Heart left ventricle (tissue), 16 donors: Measurements from ENCODE around the gene SH3YL1. TPM values are rescaled to one million over a fixed set of nuclear protein-coding genes. Genes with fewer than 3 reads are reported as not detected.

Experiments
- ATAC-seq, 4 donors: fragments of 200-7000 bp; cut with Tn5 transposase; one replicate each; pipeline ENCODE4 v1.9.1; 2020 to 2022; ENCODE audit warnings: moderate library complexity in 4 of 4, mild to moderate bottlenecking in 3 of 4, moderate number of reproducible peaks in 1 of 4
- DNase-seq, 5 donors: peaks; one replicate each; pipeline ENCODE4 v3.0.0-alpha.2; 2020
- H3K27ac ChIP-seq, 12 donors: fragments of 200-600 bp; sonication (generic) in 4 of 12; one replicate each; pipeline versions ENCODE4 v1.5.0 to v1.8.0; 2016 to 2022; ENCODE audit warnings: mild to moderate bottlenecking in 2 of 12
- H3K27me3 ChIP-seq, 9 donors: fragments of 200-600 bp; sonication (generic) in 2 of 9; one replicate each; pipeline versions ENCODE4 v1.5.1 to v1.8.0; 2016 to 2022; ENCODE audit warnings: mild to moderate bottlenecking in 3 of 9
- H3K36me3 ChIP-seq, 9 donors: fragments of 200-600 bp; sonication (generic) in 2 of 9; one replicate each; pipeline versions ENCODE4 v1.5.0 to v1.8.0; 2018 to 2022; ENCODE audit warnings: mild to moderate bottlenecking in 2 of 9
- H3K4me1 ChIP-seq, 12 donors: fragments of 200-600 bp; sonication (generic) in 4 of 12; one replicate each; pipeline versions ENCODE4 v1.5.0 to v1.8.0; 2016 to 2022; ENCODE audit warnings: mild to moderate bottlenecking in 3 of 12
- H3K4me3 ChIP-seq, 12 donors: fragments of 200-600 bp; sonication (generic) in 4 of 12; one replicate each; pipeline versions ENCODE4 v1.5.0 to v1.8.0; 2017 to 2022; ENCODE audit warnings: mild to moderate bottlenecking in 9 of 12, moderate library complexity in 4 of 12
- H3K9me3 ChIP-seq, 12 donors: fragments of 200-600 bp; sonication (generic) in 4 of 12; one replicate each; pipeline versions ENCODE4 v1.5.0 to v1.8.0; 2016 to 2022; ENCODE audit warnings: mild to moderate bottlenecking in 1 of 12
- CTCF ChIP-seq, 12 donors: fragments of 200-600 bp; sonication (generic) in 4 of 12; IDR thresholded peaks; one replicate each; pipeline versions ENCODE4 v1.5.0 to v1.8.0; 2018 to 2022; ENCODE audit warnings: antibody characterized with exemption in 12 of 12, mild to moderate bottlenecking in 5 of 12
- POLR2A ChIP-seq, 2 donors: fragments of 450-650 bp; IDR thresholded peaks; one replicate each; pipeline ENCODE4 v1.6.1; 2017; ENCODE audit warnings: antibody characterized with exemption in 2 of 2, mild to moderate bottlenecking in 2 of 2, moderate library complexity in 2 of 2
- WGBS, 4 donors: extraction: QIAGEN DNeasy Blood & Tissue Kit in 2 of 4; methylation state at CpG; one replicate each; pipeline versions ENCODE4 v1.1.5 to v1.1.7; 2013 to 2018; 5-methylcytosine and 5-hydroxymethylcytosine counted together
- intact Hi-C, 10 donors: fragments of 100-400 bp; cut with DNase I; formaldehyde crosslinking; loops; one replicate each; pipeline versions ENCODE4 v1.11.1 to v1.14.2; 2022
- polyA plus RNA-seq, 2 donors: library from polyadenylated mRNA; stranded (reverse); fragments of 200-250 nt; gene quantifications; one replicate each; pipeline ENCODE4 v1.2.3, GENCODE V29; 2013
- total RNA-seq, 9 donors: library from RNA; depleted of rRNA in 2 of 9; stranded (reverse); fragments of >200 nt in 2 of 9; fragmentation: NEBNext Ultra II Directional in 3 of 9; extraction: Animal tissue kit (Norgen Biotek cat#: 25700) in 3 of 9; gene quantifications; one replicate each; pipeline versions ENCODE4 v1.1.0 to v1.2.4, GENCODE V29; 2016 to 2023
- donor health status: ischemic (EF 13 %, LVEDD 7.1; RV severe dilation, severe dysfunction).
- donor health status: healthy with polysubstance abuse.
- donor health status: DM: no; HTN: yes; CAD: no.
- donor health status: DM: no; HTN: no; CAD: no.
- donor health status: ischemic (EF 25% LVEDD 6.9; RV normal size, moderate dysfunction).
- donor health status: ischemic (EF 25% LVEDD 5.7; RV mildly dilated, moderate dysfunction).
- donor health status: healthy.
- donor health status: DM: yes; HTN: yes; CAD: no.
- donor health status: ischemic (EF 35%, LVEDD 5.7; RV mildly dilated, moderate dysfunction).
- donor health status: nonischemic (EF 11% LVEDD 7.7; RV severe dilation, severe dysfunction).
- donor health status: DM: yes; HTN: yes; CAD: no.
- donor health status: PGD.
- donor health status: ischemic (EF 29% LVEDD 5.4; RV normal size, mild dysfunction).
- donor health status: nonischemic (EF 23%, LVEDD 6.1; RV moderate dilation, normal function).

SH3YL1 gene
- total and polyA plus RNA-seq, 11 donors = 4.9 to 16.4 (median 10.5) TPM

GRCh38 chr2:252001-252602, 11.7 kb downstream of the SH3YL1 start:
- no peak overlapping the region for H3K27ac ChIP-seq
- peaks cover 0 to 11% (median 0%) of the 10 kb centered on the region in 12 donors for H3K9me3 ChIP-seq
- ATAC-seq (no peak), DNase-seq (no peak)
- H3K27me3 ChIP-seq = no peaks in the 10 kb centered on the region
- no peaks in the 10 kb centered on the region for H3K4me1 ChIP-seq
- 93 to 97% (median 95%) methylated on average over 6 of the region's 6 CpGs for WGBS, 4 donors
- H3K4me3 ChIP-seq = no peak overlapping the region
- peaks cover 0 to 44% (median 25%) of the 10 kb centered on the region in 9 donors for H3K36me3 ChIP-seq
- intact Hi-C loops = no loop called here
- TF ChIP-seq CTCF (IDR thresholded peaks at IDR 0.05) (no peak), POLR2A (IDR thresholded peaks at IDR 0.05) (no peak)

DNA sequence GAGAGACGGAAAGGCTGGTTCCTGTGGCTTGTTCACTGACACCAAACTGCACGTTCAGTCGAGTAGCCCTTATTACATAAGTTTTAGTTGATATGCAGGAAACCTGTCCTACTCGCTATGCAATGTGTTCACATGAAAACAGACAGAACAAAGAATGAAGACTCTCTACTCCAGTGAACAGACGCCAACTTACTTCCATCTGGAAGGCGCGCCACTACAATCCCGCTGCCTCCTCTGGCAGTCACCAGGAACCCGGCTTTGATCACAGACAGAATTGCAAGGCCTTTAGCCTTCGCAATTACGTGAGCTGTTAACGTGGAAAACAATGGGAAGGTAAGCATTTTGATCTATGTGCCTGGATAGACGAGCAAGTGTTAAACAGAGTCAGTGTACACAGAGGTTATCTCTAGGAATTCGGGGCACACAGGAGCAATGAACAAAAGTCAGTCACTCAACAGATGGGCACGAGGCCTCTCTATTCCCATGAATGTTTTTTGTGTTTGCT, 14.2 kb downstream of the SH3YL1 start:
- Histone ChIP-seq H3K27ac (no peak overlapping the region), H3K9me3 (no peaks in the 10 kb centered on the region), H3K4me3 (no peak overlapping the region), H3K4me1 (no peaks in the 10 kb centered on the region), H3K27me3 (no peaks in the 10 kb centered on the region), H3K36me3 (peaks cover 0 to 58% (median 43%) of the 10 kb centered on the region in 9 donors)
- 92 to 94% (median 93%) methylated on average over 15 of the region's 15 CpGs for WGBS, 4 donors
- no peak for TF ChIP-seq POLR2A (IDR thresholded peaks at IDR 0.05)
- TF ChIP-seq CTCF (IDR thresholded peaks at IDR 0.05) = no peak
- no peak for DNase-seq
- ATAC-seq = no peak
- intact Hi-C loops = loop anchor here in 8 of 10 donors (5.0 to 10.0 kb wide), 6 partner anchors 38 to 1298 kb away; partner anchors contain the start of gene ALKAL2 (in 3 of the 8)

DNA sequence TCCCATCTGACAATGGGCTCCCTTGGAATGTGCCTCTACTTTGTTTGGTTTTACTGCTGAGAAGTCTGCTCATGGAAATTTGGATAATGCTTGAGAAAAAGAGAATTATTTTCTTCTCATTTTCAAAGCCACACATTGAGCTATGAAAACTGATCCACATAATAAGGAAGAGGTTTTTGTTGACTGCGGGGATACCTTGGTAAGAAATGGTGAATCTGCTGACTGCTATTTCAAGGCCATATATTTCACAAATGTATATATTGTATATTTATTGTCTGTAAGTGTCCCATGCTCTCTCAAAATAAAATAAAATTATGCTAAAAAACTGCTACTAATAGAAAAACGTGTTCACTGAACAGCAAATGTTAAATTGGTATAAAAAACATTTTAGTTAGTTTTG, 15.1 kb downstream of the SH3YL1 start:
- TF ChIP-seq CTCF (IDR thresholded peaks at IDR 0.05) (no peak), POLR2A (IDR thresholded peaks at IDR 0.05) (no peak)
- no peaks in the 10 kb centered on the region for H3K9me3 ChIP-seq
- intact Hi-C loops = loop anchor here in 8 of 10 donors (5.0 to 10.0 kb wide), 6 partner anchors 39 to 1299 kb away; partner anchors contain the start of gene ALKAL2 (in 3 of the 8)
- H3K4me3 ChIP-seq = no peak overlapping the region
- H3K27ac ChIP-seq = no peak overlapping the region
- no peak for DNase-seq
- H3K4me1 ChIP-seq = no peaks in the 10 kb centered on the region
- peaks cover 0 to 67% (median 52%) of the 10 kb centered on the region in 9 donors for H3K36me3 ChIP-seq
- no peak for ATAC-seq
- no peaks in the 10 kb centered on the region for H3K27me3 ChIP-seq
- 85 to 92% (median 88%) methylated on average over 2 of the region's 2 CpGs for WGBS, 4 donors

DNA sequence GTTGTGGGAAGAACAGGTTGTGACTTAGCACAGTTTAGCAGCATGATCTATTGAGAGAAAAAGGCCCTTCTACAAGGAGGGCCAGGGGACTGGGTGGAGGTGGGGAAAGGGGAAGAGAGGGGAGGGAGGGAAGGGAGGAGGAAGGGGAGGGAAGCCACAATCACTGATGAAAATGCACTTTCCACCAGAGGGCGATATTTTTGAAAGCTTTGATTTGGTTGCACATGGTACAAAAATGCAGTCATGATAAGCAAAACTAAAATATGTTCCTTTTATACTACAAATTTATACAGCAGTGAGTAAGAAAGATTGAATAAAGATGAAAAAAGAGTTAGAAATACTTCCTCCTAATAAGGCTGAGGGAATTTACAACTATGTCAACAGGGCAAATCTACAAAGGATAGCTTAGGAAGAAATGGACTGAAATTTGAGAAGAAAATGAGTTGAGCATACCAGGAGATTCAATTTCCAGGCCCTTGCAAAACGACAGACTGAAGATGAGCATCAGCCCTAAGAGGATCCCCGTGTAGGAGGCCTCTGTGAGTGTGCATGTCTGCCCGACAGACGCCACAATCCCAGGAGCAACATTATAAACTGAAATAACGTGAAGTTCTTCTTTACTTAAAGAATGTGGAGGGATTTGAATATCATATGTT, 17.2 kb downstream of the SH3YL1 start:
- peak; percentile 25 to 61 (median 46) for TF ChIP-seq CTCF (IDR thresholded peaks at IDR 0.05)
- no peak for TF ChIP-seq POLR2A (IDR thresholded peaks at IDR 0.05)
- no peak for DNase-seq
- ATAC-seq = no peak

More for the DNA sequence above, 17.2 kb downstream of the SH3YL1 start:
- Histone ChIP-seq H3K9me3 (peaks cover 0 to 13% (median 0%) of the 10 kb centered on the region in 12 donors), H3K4me3 (no peak overlapping the region), H3K36me3 (peaks cover 0 to 74% (median 60%) of the 10 kb centered on the region in 9 donors), H3K27me3 (no peaks in the 10 kb centered on the region), H3K27ac (no peak overlapping the region), H3K4me1 (no peaks in the 10 kb centered on the region)
- WGBS, 4 donors = 68 to 70% (median 69%) methylated on average over 6 of the region's 6 CpGs
- intact Hi-C loops = loop anchor here in 8 of 10 donors (1.0 to 10.0 kb wide), 7 partner anchors 41 to 1301 kb away; partner anchors contain the start of gene ALKAL2 (in 3 of the 8)
